HG02623 (cell line): ENCODE measurements around the gene DAPK2.
"Not testable (repeated sequence)": the region's sequence is repeated elsewhere in the genome, so short reads cannot be mapped to it uniquely, and the experiment has no call there.

ENCODE experiments used
- ATAC-seq: cut with Tn5 transposase; IDR thresholded peaks from one replicate; pipeline ENCODE4 v1.9.1; 2021; ENCODE audit warnings: moderate library complexity; ENCODE audit not compliant: unreplicated experiment

Gene DAPK2

DNA sequence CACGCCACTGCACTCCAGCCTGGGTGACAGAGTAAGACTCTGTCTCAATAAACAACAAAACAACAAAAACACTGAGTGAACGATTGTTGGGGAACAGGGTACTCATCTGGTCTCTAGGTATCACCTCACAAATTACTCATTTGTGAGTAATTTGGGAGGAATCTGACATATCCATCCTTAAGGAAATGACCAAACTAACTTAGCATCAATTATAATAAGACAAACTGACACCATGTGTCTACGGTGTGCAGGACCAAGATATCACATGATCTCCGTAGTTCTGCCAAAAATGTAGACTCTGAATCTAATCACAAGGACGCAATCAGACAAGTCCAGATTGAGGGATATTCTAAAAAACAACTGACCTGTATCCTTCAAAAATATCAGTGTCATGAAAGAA lies 12.0 kb upstream of the DAPK2 start:
- no peak for ATAC-seq

DNA sequence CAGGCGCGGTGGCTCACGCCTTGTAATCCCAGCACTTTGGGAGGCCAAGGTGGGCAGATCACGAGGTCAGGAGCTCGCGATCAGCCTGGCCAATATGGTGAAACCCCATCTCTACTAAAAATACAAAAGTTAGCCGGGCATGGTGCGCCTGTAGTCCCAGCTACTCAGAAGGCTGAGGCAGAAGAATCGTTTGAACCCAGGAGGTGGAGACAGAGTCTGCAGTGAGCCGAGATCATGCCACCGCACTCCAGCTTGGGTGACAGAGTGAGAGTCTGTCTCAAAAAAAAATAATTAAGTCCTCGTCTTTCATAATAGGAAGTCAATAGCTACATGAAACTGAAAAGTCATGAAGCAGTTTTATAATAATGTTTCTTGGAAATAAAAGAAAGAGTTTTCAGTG lies 7.4 kb upstream of the DAPK2 start:
- ATAC-seq, result not testable (repeated sequence)

DNA sequence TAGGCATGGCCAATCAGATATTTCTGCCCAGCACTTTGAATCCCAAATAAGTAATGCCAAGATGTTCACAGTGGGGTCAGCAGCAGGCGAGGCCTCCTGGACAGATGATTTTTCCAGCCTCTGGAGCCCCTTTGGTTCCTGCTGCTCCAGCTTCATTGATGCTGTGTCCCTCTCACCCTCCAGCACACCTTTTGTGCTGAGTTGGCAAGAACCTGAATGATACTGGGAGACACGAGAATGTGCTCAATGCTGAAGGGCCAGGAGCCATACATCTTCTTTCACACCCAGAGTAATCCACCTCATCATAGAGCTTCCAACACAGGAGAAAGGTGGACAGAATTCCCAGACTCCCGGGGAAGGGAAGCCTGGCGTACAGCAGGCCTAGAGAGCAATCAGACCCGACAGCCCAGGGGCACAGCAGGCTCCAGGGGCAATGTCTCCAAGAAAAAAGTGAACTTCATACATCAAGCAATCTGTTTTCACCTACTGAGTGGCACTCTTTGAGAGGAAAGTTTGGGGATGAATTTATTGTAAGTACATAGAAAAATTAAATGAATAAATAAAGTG lies 6.7 kb upstream of the DAPK2 start:
- ATAC-seq, result no peak

DNA sequence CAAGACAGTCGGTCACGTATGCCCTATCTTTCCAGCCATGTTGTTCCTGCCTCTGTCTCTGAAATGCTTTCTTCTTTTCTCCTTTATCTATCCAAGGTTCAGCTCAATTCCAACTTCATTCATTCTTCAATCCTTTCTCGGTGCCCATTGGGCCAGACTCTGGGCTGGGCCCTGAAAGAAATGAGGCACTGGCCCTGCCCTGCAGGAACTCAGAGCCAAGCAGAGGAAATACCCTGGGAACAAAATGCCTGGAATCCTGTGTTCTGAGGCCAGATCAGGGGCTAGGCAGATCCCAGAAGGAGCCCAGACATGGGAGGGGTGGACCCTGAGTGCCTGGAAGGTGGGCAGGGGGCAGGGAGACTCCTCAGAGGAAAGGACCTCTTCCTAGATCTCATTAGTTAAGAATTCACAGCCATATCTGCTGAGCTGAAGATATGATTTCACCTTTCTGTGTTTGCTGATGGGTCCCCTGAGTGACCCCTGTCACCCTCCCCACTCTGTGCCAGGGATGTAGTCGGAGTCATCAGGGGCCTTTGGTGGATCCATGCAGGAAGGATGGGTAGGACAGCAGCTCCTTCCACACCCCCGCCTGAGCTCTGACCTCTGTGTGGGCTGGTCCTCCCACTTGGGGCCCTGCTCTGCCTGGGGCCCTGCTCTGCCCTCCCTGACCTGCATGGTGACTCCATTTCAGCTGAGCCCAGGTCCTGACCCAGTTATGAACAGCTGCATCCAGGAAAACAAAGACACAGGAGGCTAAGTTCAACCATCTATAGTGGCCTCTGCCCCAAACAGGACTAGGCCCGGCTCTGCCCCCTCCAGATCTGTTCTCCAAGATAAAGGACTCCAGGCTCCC lies 5.3 kb upstream of the DAPK2 start:
- no peak for ATAC-seq

DNA sequence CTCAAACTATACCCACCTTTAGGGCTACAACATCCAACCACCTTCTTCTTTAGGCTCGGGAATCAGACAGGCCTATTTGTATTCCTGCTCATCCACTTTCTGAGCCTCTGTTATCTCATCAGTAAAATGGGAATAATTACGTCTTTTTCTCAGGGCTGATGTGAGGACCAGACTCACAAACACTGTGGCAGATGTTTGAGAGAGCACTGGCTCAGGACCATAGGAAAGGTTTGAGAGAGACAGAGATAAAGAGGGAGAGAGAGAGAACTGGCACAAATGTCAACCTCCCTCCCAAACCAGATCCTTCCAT lies 4.8 kb upstream of the DAPK2 start:
- ATAC-seq, result no peak

DNA sequence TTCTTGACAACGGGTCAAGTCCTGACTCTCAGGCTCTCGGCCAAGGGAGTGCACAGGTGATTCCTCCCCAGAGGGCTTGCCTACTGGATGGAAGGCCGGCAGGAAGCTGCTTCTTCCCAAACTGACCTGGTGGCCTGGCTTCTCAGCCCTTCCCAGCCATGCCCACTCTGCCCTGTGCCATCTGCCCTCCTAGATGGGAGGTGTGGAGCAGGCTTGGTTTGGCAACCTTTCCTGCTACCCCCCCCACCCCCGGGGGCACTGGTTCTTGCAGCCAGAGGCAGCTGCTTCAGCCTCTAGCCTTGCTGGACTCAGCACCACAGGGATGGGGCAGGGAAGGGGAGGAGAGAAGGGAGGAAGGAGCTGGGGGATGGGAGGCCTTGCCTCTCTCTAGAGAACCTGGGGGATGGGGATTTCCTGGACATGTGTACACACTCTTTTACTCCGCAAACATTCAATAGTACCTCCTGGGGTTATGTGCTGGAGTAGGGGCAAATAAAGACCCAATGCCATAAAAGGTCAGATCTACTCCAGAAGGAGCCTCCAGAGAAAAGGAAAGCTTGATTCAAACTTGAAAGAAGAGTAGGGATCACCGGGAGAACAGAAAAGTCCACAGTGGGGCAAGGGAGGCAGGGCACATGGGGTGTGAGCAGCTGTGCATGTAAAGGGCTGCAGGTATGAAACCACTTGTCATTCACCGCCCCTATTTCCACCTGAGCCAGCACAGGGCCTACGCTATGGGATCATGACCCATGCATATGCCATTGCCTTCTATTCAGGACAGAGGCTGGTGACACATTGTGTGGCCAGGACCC lies 4.2 kb upstream of the DAPK2 start:
- no peak for ATAC-seq

DNA sequence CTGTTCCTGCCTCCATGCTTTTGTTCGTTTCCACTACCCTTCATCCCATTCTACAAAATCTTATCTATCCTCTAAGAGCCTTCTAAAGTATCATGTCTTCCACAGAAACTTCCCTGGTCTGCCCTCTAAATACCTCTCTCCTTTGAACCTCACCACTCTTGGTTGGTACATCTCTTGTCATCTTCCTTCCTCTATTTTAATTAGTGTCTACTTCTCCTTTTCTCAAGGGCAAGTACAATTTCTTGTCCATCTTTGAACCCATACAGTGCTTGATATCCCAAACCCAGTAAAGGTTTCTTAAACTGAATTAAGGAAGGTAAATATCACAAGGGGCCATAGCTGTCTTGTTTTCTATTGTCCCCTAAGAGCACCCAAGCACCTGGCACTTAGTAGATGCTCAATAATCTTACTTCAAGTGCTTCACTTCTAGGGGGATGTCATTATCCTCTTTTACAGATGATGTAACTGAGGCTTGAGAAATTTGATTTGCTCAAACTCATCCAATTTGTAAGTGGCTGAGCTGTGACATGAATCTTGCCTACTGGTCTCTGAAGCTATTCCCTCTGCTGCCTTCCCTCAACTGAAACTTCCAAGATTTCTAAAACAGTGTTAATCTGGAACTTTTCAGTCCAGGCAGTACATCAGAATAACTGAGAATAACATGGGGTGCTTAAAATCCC lies 2.6 kb upstream of the DAPK2 start:
- ATAC-seq, result no peak

DNA sequence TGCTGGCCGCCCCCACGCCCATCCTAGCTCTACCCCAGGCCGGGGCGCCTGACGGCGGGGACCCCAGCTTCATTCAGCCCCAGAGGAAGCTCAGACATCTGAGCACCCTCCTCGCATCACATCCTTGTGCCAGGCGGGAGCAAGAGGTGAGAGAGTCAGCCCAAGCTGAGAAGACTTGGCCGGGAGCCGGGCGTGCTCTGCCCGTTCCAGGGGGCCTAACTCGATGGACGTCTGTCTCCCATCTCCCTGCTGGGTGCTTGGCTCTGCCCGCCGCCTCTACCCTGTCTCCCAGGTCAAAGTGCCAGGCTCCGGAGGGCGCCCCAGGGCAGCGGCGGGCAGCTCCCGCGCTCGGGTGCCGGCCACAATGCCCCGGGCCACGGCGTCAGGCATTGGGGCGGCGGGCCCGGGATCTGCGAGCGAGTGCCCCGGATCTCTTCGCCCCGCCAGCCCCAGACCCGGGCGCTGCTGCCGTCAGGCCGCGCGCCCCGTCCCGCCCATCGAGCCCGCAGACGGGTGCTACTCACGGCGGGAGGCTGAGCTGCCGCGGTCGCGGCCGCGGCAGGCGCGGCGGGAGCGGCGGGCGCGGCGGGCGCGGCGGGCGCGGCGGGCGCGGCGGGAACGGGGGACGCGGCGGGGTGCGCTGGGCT lies 388 bp downstream of the DAPK2 start:
- ATAC-seq, result peak; percentile 23

DNA sequence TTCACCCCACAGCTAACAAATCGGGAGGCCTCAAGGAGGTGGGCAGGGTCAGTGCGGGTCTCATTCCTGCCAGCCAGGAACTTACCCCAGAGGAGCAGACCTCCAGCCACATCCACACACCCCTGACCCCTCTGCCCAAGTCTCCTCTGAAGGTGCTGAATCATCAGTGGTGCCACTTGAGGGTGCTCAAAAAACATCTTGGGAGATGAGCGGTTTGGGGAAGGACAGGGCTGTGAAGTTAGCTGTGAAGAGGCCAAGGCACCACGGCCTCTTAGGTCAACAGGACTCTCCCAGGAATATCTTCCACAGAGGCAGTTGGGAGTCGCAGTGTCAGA lies 1.2 kb downstream of the DAPK2 start:
- ATAC-seq, result no peak

DNA sequence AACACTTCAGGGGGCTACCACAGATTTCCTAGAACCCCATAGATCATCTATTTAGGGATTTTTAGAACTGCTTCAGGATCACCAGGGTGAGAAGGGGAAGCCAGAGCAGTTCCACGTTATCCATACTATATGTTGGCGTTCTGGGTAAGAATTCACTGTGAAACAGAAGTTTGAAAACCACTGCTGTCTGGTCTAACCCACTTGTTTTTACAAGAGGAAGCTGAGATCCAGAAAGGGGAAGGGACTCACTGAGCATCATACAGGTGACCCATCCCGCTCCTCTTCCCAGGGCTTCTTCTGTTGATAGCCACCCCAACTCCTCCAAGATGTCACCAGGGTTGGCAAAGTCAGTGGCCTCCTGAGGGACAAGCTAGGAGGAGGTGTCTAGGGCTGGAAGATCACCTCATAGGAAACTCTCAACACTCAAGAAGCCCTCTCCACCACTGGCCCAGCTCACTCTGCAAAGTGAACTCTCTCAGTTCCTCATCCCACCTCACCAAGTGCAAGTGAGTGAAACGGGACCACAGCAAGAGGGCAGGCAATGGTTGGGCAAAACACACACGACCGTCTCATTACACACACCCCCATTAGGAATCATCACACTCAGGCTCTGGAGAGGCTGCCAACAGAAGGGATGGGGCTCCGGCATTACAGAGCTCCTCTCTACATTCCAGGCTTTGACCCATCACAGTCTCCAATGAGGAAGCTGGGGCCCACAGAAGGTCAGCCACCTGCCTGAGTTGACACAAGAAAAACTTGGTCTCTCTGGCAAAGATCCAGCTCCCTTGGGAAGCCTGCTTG lies 1.8 kb downstream of the DAPK2 start:
- peak; percentile 52 for ATAC-seq

DNA sequence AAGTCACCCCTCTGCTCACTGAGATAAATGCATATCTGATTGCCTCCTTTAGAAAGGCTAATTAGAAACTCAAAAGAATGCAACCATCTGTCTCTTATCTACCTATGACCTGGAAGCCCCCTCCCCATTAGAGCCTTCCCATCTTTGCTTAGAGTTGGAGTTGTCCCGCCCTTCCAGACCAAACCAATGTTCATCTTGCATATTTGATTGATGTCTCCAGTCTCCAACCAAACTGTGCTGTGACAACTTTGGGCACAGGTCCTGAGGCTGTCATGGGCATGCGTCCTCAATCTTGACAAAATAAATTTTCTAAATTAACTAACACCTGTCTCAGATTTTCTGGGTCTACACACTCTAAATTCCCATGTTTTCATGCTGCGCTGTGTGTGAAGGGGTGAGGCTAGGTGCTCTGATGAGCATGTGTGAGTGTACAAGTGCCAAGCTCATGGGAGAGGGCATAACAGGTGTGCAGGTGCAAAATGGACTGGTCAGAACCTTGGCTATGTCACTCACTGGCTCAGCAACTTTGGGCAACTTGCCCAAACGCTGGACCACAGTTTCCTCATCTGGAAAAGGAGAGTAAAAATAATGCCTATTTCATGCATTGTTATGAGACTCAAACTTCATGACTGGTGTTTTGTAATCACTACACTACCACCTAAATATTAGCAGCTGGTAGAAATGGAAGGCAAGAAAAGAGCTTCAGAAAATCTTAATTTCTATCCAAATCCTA lies 7.2 kb downstream of the DAPK2 start:
- no peak for ATAC-seq

DNA sequence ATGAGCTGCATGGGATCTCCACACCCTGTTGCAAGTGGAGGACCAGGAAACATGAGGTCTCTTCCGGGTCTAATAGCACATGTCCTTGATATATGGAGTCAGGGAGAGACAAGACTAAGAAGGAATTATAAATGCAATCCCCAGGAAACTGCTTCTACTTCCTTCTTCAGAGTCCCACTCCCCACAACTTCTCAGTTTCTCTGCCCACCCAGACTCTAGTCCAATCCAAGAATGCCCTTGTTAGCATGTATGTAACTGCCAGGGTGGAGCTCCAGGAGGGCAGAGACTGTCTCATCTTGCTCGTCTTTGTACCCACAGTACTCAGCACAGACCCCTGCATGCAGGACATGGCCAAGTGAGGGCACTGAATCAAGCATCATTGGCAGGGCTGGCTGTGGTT lies 8.3 kb downstream of the DAPK2 start:
- no peak for ATAC-seq

DNA sequence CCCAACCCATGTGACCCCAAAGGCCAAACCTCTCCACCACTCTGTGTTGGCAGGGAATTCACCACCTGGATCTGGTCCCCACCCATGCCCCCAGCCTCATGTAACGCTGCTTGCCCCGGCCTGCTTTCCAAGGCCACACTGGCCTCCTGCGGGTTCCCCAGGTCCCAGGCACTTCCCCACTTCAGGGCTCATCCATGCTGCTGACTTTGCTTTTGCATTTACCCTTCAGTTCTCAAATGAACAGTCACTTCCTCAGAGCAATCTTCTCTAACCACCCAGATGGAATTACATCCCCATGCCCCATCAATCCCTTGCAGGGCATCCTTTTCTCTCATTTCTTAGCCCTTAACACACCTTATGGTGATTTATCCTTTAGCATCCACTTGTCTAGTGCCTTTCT lies 9.2 kb downstream of the DAPK2 start:
- ATAC-seq, result no peak

DNA sequence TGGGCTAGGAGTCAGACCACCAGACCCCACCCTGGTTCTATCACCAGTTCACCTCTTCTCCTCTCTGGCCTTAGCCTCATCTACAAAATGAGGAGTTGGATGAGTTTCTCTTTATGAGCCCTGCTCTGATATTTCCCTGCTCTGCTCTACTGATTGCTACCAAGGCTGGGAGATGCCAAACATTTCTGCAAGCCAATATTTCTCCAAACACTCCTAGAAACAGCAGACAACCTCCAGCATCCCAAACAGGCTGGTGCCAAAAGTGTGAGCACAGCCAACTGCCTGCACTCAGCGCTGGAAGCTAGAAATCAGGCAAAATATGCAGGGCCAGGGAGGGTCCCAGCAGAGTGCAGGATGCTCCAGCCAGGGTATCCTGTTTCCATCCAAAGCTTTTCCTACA lies 10.8 kb downstream of the DAPK2 start:
- ATAC-seq, result no peak

DNA sequence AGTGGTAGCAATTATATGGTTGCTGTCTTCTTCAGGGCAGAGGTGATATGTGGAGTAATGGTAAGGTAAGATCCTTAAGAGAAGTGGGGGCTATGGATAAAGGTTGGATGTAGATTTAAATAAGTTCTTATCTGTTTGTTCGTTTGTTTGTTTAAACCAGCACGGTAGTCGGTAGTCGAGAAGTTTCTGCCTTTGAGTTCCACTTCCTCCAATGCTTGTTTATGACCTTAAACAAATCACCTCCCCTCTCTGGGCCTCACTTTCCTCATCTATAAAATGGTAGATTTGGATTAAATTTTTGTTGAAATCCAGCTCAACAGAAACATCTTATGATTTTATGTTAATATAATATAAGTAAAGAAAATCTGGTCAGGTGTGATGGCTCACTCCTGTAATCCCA lies 11.8 kb downstream of the DAPK2 start:
- no peak for ATAC-seq

DNA sequence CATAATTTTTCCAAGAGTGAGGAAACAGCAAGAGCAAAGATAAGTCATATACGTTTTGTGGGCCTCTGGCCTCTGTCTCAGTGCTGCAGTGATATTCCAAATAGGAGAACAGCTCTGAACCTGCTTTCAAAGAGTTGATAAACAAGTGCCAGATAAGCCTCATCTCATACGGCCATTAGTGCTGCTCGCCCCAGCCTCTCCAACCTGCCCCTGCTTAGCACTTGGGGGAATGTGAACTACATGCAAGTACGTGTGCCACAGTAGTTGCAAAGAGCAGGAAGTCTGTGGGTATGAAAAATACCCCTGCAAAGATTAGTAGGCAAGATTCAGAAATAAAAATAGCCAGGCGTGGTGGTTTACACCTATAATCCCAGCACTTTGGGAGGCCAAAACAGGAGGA lies 14.0 kb downstream of the DAPK2 start:
- ATAC-seq, result no peak

DNA sequence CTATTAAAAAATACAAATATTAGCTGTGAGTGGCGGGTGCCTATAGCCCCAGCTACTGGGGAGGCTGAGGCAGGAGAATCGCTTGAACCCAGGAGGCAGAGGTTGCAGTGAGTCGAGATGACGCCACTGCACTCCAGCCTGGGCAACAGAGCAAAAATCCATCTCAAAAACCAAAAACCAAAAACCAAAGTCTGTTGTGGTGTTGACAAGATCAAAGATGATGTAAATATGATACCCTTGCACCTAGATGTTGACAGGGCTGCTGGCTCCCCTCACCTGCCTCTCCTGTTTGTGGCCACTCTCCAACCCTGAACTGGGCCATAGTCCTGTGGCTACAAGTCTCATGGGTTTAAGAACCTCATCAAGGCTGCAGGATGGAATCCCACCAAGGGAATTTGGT lies 16.2 kb downstream of the DAPK2 start:
- ATAC-seq, result no peak

DNA sequence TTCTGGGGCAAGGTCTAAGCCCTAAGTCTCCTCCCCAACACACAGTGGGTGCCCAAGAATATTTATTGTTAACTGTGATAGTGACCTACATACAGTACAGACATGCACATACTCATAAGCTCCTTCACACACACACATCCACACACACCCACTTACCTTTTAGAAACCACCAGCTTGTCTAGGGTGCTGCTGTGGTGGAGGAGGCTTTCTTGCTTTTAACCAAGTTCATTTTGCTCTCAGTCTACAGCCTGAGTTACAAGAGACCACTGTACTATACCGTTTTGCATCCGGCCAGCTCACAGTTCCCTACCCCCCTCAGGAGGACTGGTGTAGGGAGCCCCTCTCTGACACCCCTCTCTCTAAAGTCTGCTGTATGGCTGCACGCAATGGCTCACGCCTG lies 16.7 kb downstream of the DAPK2 start:
- ATAC-seq, result no peak

DNA sequence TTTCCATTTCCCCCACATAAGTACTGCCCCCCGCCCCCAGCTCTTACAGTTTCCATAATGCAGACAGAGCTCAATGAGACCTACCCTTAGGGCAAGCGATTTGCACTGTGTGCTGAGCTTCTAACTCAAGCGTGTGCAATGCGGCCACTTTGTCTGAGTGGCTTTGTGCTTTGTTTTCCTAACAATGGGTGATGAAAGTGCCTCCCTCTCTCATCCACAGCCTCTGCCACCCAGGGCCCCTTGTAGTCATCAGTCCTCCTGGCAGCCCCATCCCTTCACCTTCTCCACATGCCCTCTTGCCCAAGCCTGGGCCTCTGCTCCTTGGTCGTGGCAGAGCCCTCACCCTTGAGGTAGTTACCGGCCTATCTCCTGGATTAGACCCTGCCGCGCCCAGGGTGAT lies 17.2 kb downstream of the DAPK2 start:
- no peak for ATAC-seq

DNA sequence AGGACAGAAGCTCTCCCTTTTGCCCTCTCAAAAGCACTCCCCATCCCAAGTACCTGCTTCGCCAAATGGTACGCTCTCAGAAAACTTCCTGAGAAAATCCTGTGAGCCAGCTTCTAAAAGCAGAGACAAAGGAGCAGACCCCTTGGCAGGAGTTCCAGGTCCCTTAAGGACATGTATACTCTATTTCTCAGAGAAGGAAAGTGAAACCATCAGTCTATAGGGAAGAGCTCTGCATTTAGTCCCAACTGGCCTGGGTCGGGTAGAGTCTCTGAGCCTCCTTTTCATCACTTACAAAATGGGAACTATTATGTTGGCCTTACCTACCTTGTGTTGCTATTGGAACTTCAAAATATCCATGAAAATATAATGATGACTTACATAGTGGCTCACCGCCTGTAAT lies 19.7 kb downstream of the DAPK2 start:
- no peak for ATAC-seq
